ENCODE data around the gene TIAM2. TPM values are rescaled to one million over a fixed set of nuclear protein-coding genes. Genes with fewer than 3 reads are reported as not detected.
A peak's percentile ranks its signal among the peaks of the same experiment; 100 is the strongest.
"Not testable (repeated sequence)": the region's sequence is repeated elsewhere in the genome, so short reads cannot be mapped to it uniquely, and the experiment has no call there.

Gene TIAM2
- total and polyA plus RNA-seq, 7 donors, result 1.2 to 15.8 (median 11.0) TPM

GRCh38 chr6:155010940-155011339, 15.8 kb downstream of the TIAM2 start:
- 82 to 94% methylated on average over 6 of the region's 6 CpGs for WGBS, 2 donors
- Histone ChIP-seq H3K9me3 (no peaks in the 10 kb centered on the region), H3K27ac (peak overlapping the region in 3 of 4 donors; percentile 24 to 54 (median 30)), H3K36me3 (no peaks in the 10 kb centered on the region), H3K4me3 (no peak overlapping the region), H3K27me3 (no peaks in the 10 kb centered on the region), H3K4me1 (peaks cover 0 to 47% (median 33%) of the 10 kb centered on the region in 4 donors)
- intact Hi-C loops (cut with DNase I), result no loop called here
- TF ChIP-seq POLR2A (IDR thresholded peaks at IDR 0.05) (no peak), POLR2AphosphoS5 (IDR thresholded peaks at IDR 0.05) (no peak), EP300 (IDR thresholded peaks at IDR 0.05) (no peak), CTCF (IDR thresholded peaks at IDR 0.05) (no peak)
- DNase-seq, result no peak

GRCh38 chr6:155011809-155012291, 16.7 kb downstream of the TIAM2 start:
- H3K4me1 ChIP-seq, result peaks cover 0 to 48% (median 35%) of the 10 kb centered on the region in 4 donors
- no peaks in the 10 kb centered on the region for H3K9me3 ChIP-seq
- H3K27ac ChIP-seq, result peak overlapping the region in 3 of 4 donors; percentile 24 to 54 (median 30)
- WGBS, 2 donors, result 14 to 62% methylated on average over 5 of the region's 5 CpGs
- intact Hi-C loops (cut with DNase I), result no loop called here
- no peak for DNase-seq
- no peak overlapping the region for H3K4me3 ChIP-seq
- no peak for TF ChIP-seq CTCF (IDR thresholded peaks at IDR 0.05)
- TF ChIP-seq EP300 (IDR thresholded peaks at IDR 0.05), result no peak
- TF ChIP-seq POLR2A (IDR thresholded peaks at IDR 0.05), result no peak
- no peak for TF ChIP-seq POLR2AphosphoS5 (IDR thresholded peaks at IDR 0.05)
- no peaks in the 10 kb centered on the region for H3K27me3 ChIP-seq
- H3K36me3 ChIP-seq, result no peaks in the 10 kb centered on the region

GRCh38 chr6:155013457-155013876, 18.4 kb downstream of the TIAM2 start:
- Histone ChIP-seq H3K36me3 (no peaks in the 10 kb centered on the region), H3K4me3 (no peak overlapping the region), H3K4me1 (peaks cover 0 to 48% (median 35%) of the 10 kb centered on the region in 4 donors), H3K9me3 (no peaks in the 10 kb centered on the region), H3K27me3 (no peaks in the 10 kb centered on the region), H3K27ac (no peak overlapping the region)
- DNase-seq, result no peak
- intact Hi-C loops (cut with DNase I), result no loop called here
- no peak for TF ChIP-seq POLR2A (IDR thresholded peaks at IDR 0.05)
- TF ChIP-seq EP300 (IDR thresholded peaks at IDR 0.05), result no peak
- WGBS, 2 donors, result 49 to 61% methylated on average over 4 of the region's 4 CpGs

- no peaks in the 10 kb centered on the region for H3K36me3 ChIP-seq
- H3K9me3 ChIP-seq, result no peaks in the 10 kb centered on the region
- H3K4me1 ChIP-seq, result peaks cover 0 to 48% (median 35%) of the 10 kb centered on the region in 4 donors
- DNase-seq, result no peak
- H3K4me3 ChIP-seq, result no peak overlapping the region
- intact Hi-C loops (cut with DNase I), result no loop called here
- H3K27me3 ChIP-seq, result no peaks in the 10 kb centered on the region
- TF ChIP-seq CTCF (IDR thresholded peaks at IDR 0.05) (no peak), POLR2A (IDR thresholded peaks at IDR 0.05) (no peak), EP300 (IDR thresholded peaks at IDR 0.05) (no peak), POLR2AphosphoS5 (IDR thresholded peaks at IDR 0.05) (no peak)
- H3K27ac ChIP-seq, result no peak overlapping the region
- WGBS, 2 donors, result 88 to 92% methylated on average over 1 of the region's 1 CpG
Observed at GRCh38 chr6:155014137-155014536, 19.0 kb downstream of the TIAM2 start.

- TF ChIP-seq POLR2A (IDR thresholded peaks at IDR 0.05), result no peak
- no peak for TF ChIP-seq EP300 (IDR thresholded peaks at IDR 0.05)
- no peak for TF ChIP-seq CTCF (IDR thresholded peaks at IDR 0.05)
- TF ChIP-seq POLR2AphosphoS5 (IDR thresholded peaks at IDR 0.05), result no peak
- Histone ChIP-seq H3K27ac (no peak overlapping the region), H3K4me3 (no peak overlapping the region), H3K36me3 (no peaks in the 10 kb centered on the region), H3K9me3 (no peaks in the 10 kb centered on the region), H3K4me1 (peaks cover 0 to 48% (median 35%) of the 10 kb centered on the region in 4 donors), H3K27me3 (no peaks in the 10 kb centered on the region)
- WGBS, 2 donors, result 92% methylated on average over 3 of the region's 3 CpGs
- no peak for DNase-seq
- intact Hi-C loops (cut with DNase I), result no loop called here
Observed at GRCh38 chr6:155014670-155015300, 19.7 kb downstream of the TIAM2 start.

GRCh38 chr6:155018415-155018814, 23.3 kb downstream of the TIAM2 start:
- H3K9me3 ChIP-seq; DNase-seq; H3K4me3 ChIP-seq; H3K27ac ChIP-seq; intact Hi-C loops (cut with DNase I); H3K27me3 ChIP-seq; H3K36me3 ChIP-seq: not testable (repeated sequence)
- peaks cover 0 to 26% (median 20%) of the 10 kb centered on the region in 4 donors for H3K4me1 ChIP-seq
- WGBS, 2 donors, result 95 to 97% methylated on average over 3 of the region's 3 CpGs

All from sigmoid colon (tissue), 7 donors.